GM12864 (cell line): Measurements from ENCODE around the gene C19orf25.

Source experiments
- DNase-seq: peaks from one replicate; pipeline ENCODE4 v3.0.0-alpha.2; 2011; ENCODE audit warnings: low read depth
- H3K4me3 ChIP-seq: 2 replicates; pipeline ENCODE4 v1.5.1; 2011; ENCODE audit warnings: mild to moderate bottlenecking, low read depth, low read length, control low read depth
- CTCF ChIP-seq: IDR thresholded peaks from 2 replicates; pipeline ENCODE4 v1.5.1; 2011; ENCODE audit warnings: low read depth, mild to moderate bottlenecking, moderate library complexity, low read length, control low read depth, inconsistent platforms; ENCODE audit errors: missing control alignments

Gene C19orf25

GRCh38 chr19:1451916-1452801 lies 26.9 kb downstream of the C19orf25 start:
- DNase-seq: no peak
- no peak for TF ChIP-seq CTCF
- no peak overlapping the region for H3K4me3 ChIP-seq

- no peak for DNase-seq
- no peak for TF ChIP-seq CTCF
- H3K4me3 ChIP-seq: no peak overlapping the region
Measured at GRCh38 chr19:1450735-1451731, 28.0 kb downstream of the C19orf25 start.

- DNase-seq: no peak
- no peak for TF ChIP-seq CTCF
- no peak within 1 kb of the TSS for H3K4me3 ChIP-seq
Measured at GRCh38 chr19:1449467-1450442, 29.3 kb downstream of the C19orf25 start, which contains the start of gene APC2. TSS of gene APC2 (plus strand) at chr19:1450121. CDS start at chr19:1453002, 2,881 bp downstream.

GRCh38 chr19:1447944-1448343 lies 31.1 kb downstream of the C19orf25 start:
- DNase-seq: no peak
- no peak for TF ChIP-seq CTCF
- H3K4me3 ChIP-seq: no peak overlapping the region

GRCh38 chr19:1447504-1447903 lies 31.5 kb downstream of the C19orf25 start:
- no peak overlapping the region for H3K4me3 ChIP-seq
- no peak for DNase-seq
- no peak for TF ChIP-seq CTCF
